GM12878 (cell line): ENCODE data around the gene BBS9.

Experiments used
- CTCF ChIP-seq, 3 experiments: IDR thresholded peaks in 2 of 3; conservative IDR thresholded peaks in 1 of 3; 2 replicates each; pipeline ENCODE4 v1.5.1; 2011; ENCODE audit warnings: low read depth in 3 of 3, low read length in 3 of 3, mild to moderate bottlenecking in 3 of 3, control low read depth in 2 of 3, moderate library complexity in 2 of 3, inconsistent platforms in 1 of 3, mixed read lengths in 1 of 3; ENCODE audit not compliant: control insufficient read depth in 2 of 3, insufficient read depth in 1 of 3; ENCODE audit errors: extremely low read depth in 1 of 3
- JUND ChIP-seq: IDR thresholded peaks from 2 replicates; pipeline ENCODE4 v1.6.1; 2012; ENCODE audit warnings: low read depth, mild to moderate bottlenecking, low read length, improper control_type of control experiment, moderate library complexity
- REST ChIP-seq: IDR thresholded peaks from 2 replicates; pipeline ENCODE4 v1.6.1; 2012; ENCODE audit warnings: mild to moderate bottlenecking, low read depth, low read length
- SPI1 ChIP-seq: IDR thresholded peaks from 2 replicates; pipeline ENCODE4 v1.6.1; 2011; ENCODE audit warnings: low read depth, mild to moderate bottlenecking, low read length, moderate library complexity, borderline replicate concordance; ENCODE audit not compliant: insufficient read depth
- TCF7 ChIP-seq: IDR thresholded peaks from 2 replicates; pipeline ENCODE4 v1.6.1; 2014; ENCODE audit warnings: antibody characterized with exemption, borderline replicate concordance
- ZBTB11 ChIP-seq: fragments of 450-650 bp; formaldehyde crosslinking; IDR thresholded peaks from 2 replicates; pipeline ENCODE4 v1.5.0; 2022; ENCODE audit warnings: mild to moderate bottlenecking, missing genetic modification characterization

DNA sequence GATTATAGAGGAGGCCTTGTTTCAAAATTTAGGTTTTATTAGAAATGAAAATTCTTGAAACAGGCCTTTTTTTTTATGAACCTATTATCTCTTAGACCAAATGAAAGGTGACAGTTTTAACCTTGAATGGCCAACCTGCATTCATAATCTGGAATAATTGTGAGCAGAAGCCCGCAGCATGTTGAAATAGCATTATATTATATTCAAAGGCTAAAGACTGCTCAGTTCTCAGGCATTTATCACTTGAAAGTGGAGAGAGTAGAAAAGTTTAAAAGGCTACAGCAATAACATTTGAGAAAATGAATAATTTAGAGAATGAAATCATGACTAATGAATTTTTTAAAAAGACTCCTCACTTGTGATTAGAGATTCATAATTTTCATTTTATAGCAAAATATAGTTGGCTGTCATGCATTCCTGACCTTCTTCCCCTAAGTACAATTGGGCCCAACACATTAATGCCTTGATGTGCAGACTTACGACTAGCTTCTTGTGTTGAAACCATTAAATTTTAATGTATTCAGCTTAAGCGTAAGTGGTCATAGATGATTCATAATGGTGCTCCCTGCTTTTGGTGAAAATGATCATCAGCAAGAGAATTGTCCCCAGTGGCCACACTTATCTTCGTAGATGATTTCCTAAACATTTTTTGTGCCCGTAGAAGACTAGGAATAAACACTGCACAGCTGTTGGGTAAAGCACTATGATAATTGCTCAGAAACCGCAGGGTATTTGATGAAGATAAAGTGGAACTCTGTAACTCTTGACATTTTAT, 429.4 kb downstream of the BBS9 start:
- no peak for TF ChIP-seq TCF7
- no peak for TF ChIP-seq ZBTB11 (CRISPR knock-in tag)
- no peak for TF ChIP-seq CTCF (IDR thresholded peaks at IDR 0.05 in 2 of 3, conservative IDR thresholded peaks at IDR 0.05 in 1 of 3; ENCODE audit: control insufficient read depth in 2 of 3, extremely low read depth in 1 of 3, insufficient read depth in 1 of 3, low read depth in 3 of 3, low read length in 3 of 3)
- TF ChIP-seq REST, result no peak
- TF ChIP-seq SPI1, result no peak
- TF ChIP-seq JUND, result no peak
